ENCODE measurements around the gene TICAM1. TPM values are rescaled to one million over a fixed set of nuclear protein-coding genes. Genes with fewer than 3 reads are reported as not detected.

The TICAM1 gene
- total and polyA plus RNA-seq, 2 of the 8 experiments (the other 6 are each of a cell fraction or from before 2014, with no cell fraction given): 0.41 to 0.65 TPM

DNA sequence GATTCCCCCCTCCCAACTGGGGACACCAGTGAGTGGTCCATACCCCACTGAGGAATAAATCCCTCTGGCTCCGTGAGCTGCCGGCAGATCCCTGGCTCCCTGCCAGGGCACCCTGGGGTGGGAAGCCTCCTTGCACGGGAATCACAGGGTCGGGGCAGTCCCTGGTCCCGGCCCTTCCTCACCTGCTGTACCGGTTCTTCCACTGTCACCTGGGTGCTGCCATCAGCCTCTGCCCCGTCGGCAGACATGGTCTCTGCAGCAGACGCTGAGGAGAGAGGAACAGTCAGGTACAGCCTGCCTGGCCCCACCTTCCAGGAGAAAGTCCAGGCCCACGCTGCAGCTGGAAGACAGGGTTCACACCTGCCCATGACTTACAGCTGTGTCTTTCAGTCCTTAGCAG, 29.6 kb upstream of the TICAM1 start:
- WGBS, 2 experiments (ENCODE audit: extremely low coverage in 1 of 2, insufficient coverage in 1 of 2, insufficient read length in 1 of 2, insufficient replicate concordance in 2 of 2, low coverage in 1 of 2, low lambda C conversion rate in 2 of 2, missing lambda C conversion rate in 1 of 2): 88% methylated on average over 10 of the region's 10 CpGs; no CpG with 5 or more reads in 1 of the 2 experiments
- Histone ChIP-seq H2BK5ac (ENCODE audit: low read depth, low read length) (no peak overlapping the region), H3K23me2 (ENCODE audit: low read depth, low read length) (no peaks in the 10 kb centered on the region), H3K36me3 (ENCODE audit: control insufficient read depth in 2 of 4, insufficient read depth in 4 of 4, low read length in 3 of 4) (peaks cover 5 to 24% (median 7%) of the 10 kb centered on the region in 4 experiments; a peak in 7 of 8 replicates), H3K79me2 (ENCODE audit: control insufficient read depth in 1 of 2, insufficient read depth in 2 of 2, low read length in 2 of 2) (peaks cover 0 to under 1% of the 10 kb centered on the region in 2 experiments; a peak in 1 of 4 replicates), H3K4me1 (replicated peaks in 1 of 4; ENCODE audit: control insufficient read depth in 3 of 4, insufficient read depth in 4 of 4, low read length in 3 of 4) (no peaks in the 10 kb centered on the region; a peak in 1 of 7 replicates), H3K56ac (replicated peaks; ENCODE audit: insufficient read length, low read depth, low read length) (no peak overlapping the region), H2BK15ac (ENCODE audit: low read length) (no peak overlapping the region), H3K4me2 (ENCODE audit: insufficient read depth in 1 of 2, low read depth in 2 of 2, low read length in 2 of 2) (no peak overlapping the region), H4K5ac (ENCODE audit: insufficient read length, low read depth, low read length) (no peak overlapping the region), H4K91ac (replicated peaks; ENCODE audit: insufficient read length, low read length) (no peak overlapping the region), H3K27ac (ENCODE audit: low read depth, low read length) (no peak overlapping the region), H4K20me1 (replicated peaks in 1 of 2; ENCODE audit: control insufficient read depth in 1 of 2, insufficient read depth in 2 of 2, low read length in 2 of 2) (peaks cover 0 to 8% of the 10 kb centered on the region in 2 experiments), H4K8ac (ENCODE audit: extremely low read depth, insufficient read depth, low read length) (no peak overlapping the region), H3K4me3 (ENCODE audit: extremely low read depth in 1 of 4, insufficient read depth in 2 of 4, low read depth in 3 of 4, low read length in 4 of 4) (no peak overlapping the region), H3K23ac (ENCODE audit: insufficient read length) (no peak overlapping the region), H2BK20ac (ENCODE audit: low read length) (no peak overlapping the region), H3K27me3 (replicated peaks in 1 of 4; ENCODE audit: control insufficient read depth in 3 of 4, extremely low read depth in 1 of 4, insufficient read depth in 3 of 4, low read length in 3 of 4) (no peaks in the 10 kb centered on the region), H2AFZ (ENCODE audit: low read length) (no peak overlapping the region), H3K18ac (ENCODE audit: extremely low read depth, low read length) (no peak overlapping the region), H3K79me1 (ENCODE audit: low read depth, low read length) (no peaks in the 10 kb centered on the region; the same call in 1 of the 2 replicates), H3K4ac (replicated peaks; ENCODE audit: insufficient read length, low read depth, low read length) (no peak overlapping the region), H3K9ac (replicated peaks in 1 of 4; ENCODE audit: extremely low read depth in 1 of 4, low read depth in 3 of 4, low read length in 3 of 4) (no peak overlapping the region), H2AK5ac (ENCODE audit: low read depth, low read length) (no peak overlapping the region), H2BK12ac (ENCODE audit: low read depth, low read length) (no peak overlapping the region), H3K9me3 (ENCODE audit: insufficient read depth in 2 of 2, low read depth in 1 of 2, low read length in 1 of 2) (no peaks in the 10 kb centered on the region), H3K14ac (ENCODE audit: insufficient read length) (no peak overlapping the region), H2BK120ac (replicated peaks; ENCODE audit: low read depth, low read length) (no peak overlapping the region)
- no peak for TF ChIP-seq RFX5 (IDR thresholded peaks at IDR 0.05; ENCODE audit: borderline replicate concordance, low read depth, low read length)
- TF ChIP-seq, protein P1, sequence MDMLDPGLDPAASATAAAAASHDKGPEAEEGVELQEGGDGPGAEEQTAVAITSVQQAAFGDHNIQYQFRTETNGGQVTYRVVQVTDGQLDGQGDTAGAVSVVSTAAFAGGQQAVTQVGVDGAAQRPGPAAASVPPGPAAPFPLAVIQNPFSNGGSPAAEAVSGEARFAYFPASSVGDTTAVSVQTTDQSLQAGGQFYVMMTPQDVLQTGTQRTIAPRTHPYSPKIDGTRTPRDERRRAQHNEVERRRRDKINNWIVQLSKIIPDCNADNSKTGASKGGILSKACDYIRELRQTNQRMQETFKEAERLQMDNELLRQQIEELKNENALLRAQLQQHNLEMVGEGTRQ (IDR thresholded peaks at IDR 0.05; ENCODE audit: low read length): no peak
- DNase-seq (ENCODE audit: low read depth in 1 of 2, low spot score in 2 of 2): no peak
- no peak for FAIRE-seq
- POLR2A ChIA-PET (ENCODE audit: partially characterized antibody): interaction anchor here (1.3 kb wide), 1 partner anchor 10 kb away, joined by 3 read pairs; no protein-coding TSS in a partner anchor
- CTCF ChIA-PET (ENCODE audit: partially characterized antibody): interaction anchor here (0.6 to 3.8 kb wide), 6 partner anchors 11 to 170 kb away, joined by 3 to 17 read pairs (median 4); no protein-coding TSS in a partner anchor

All from H1 (cell line).